ENCODE data around the gene FAM13A. TPM values are rescaled to one million over a fixed set of nuclear protein-coding genes. Genes with fewer than 3 reads are reported as not detected.
A peak's percentile ranks its signal among the peaks of the same experiment; 100 is the strongest.

The FAM13A gene
- total and polyA plus RNA-seq, 2 experiments from 2014 or later, result 23.3 to 43.8 TPM

DNA sequence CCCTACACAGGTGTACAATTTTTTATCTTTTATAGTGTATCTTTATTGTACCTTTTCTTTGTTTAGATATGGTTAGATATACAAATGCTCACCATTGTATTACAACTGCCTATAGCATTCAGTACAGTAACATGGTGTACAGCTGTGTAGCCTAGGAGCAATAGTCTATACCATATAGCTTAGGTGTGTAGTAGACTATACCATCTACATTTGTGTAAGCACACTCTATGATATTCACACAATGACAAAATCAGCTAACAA, 80.3 kb downstream of the FAM13A start:
- no peaks in the 10 kb centered on the region for H3K9me3 ChIP-seq (ENCODE audit: low read depth)
- no peaks in the 10 kb centered on the region for H3K27me3 ChIP-seq
- TF ChIP-seq, protein P1, sequence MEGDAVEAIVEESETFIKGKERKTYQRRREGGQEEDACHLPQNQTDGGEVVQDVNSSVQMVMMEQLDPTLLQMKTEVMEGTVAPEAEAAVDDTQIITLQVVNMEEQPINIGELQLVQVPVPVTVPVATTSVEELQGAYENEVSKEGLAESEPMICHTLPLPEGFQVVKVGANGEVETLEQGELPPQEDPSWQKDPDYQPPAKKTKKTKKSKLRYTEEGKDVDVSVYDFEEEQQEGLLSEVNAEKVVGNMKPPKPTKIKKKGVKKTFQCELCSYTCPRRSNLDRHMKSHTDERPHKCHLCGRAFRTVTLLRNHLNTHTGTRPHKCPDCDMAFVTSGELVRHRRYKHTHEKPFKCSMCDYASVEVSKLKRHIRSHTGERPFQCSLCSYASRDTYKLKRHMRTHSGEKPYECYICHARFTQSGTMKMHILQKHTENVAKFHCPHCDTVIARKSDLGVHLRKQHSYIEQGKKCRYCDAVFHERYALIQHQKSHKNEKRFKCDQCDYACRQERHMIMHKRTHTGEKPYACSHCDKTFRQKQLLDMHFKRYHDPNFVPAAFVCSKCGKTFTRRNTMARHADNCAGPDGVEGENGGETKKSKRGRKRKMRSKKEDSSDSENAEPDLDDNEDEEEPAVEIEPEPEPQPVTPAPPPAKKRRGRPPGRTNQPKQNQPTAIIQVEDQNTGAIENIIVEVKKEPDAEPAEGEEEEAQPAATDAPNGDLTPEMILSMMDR (IDR thresholded peaks at IDR 0.05; ENCODE audit: low read depth, low read length), result no peak
- no peaks in the 10 kb centered on the region for H3K36me3 ChIP-seq
- no peak overlapping the region for H3K27ac ChIP-seq
- DNase-seq (ENCODE audit: low read depth in 1 of 2, low spot score in 1 of 2), result no peak
- no peaks in the 10 kb centered on the region for H3K4me1 ChIP-seq (ENCODE audit: low read depth)
- no peak overlapping the region for H3K4me3 ChIP-seq

DNA sequence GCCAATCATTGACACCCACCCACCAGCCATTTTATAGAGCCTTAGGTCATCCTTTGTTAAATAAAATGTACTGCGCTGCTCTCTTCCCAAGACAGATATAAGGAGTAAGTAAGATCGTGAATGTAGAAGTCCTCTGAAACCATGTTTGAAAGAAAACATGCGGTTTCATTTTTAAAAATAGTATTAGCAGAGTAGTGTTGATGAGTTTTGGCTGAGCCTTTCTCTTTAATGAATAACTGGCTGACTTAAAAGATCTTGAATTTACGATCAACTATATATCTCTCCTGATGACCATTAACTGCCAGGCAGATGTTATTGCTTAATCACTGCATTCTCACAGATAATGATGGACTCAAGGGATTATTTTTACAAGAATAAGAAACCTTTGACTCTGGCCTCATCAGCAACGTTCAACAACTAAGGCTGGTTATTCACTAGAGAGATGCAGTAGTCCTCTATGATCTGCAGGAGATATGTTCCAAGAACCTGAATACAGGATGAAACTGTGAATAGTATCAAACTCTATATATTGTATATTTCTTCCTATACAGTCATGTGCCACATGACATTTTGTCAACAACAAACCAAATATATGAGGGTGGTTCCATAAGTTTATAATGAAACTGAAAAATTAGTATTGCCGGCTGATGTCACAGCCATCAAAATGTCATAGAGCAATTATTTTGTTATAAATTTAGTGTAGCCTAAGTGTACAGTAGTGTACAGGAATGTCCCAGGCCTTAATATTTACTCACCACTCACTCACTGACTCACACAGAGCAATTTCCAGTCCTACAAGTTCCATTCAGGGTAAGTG, 80.8 kb downstream of the FAM13A start:
- Histone ChIP-seq H3K9me3 (ENCODE audit: low read depth) (no peaks in the 10 kb centered on the region), H3K4me1 (ENCODE audit: low read depth) (no peaks in the 10 kb centered on the region), H3K36me3 (no peaks in the 10 kb centered on the region), H3K27me3 (no peaks in the 10 kb centered on the region), H3K27ac (no peak overlapping the region), H3K4me3 (no peak overlapping the region)
- TF ChIP-seq, protein P1 (IDR thresholded peaks at IDR 0.05; ENCODE audit: low read depth, low read length), result no peak
- DNase-seq (ENCODE audit: low read depth in 1 of 2, low spot score in 1 of 2), result peak in 1 of 2 donors; percentile 39

DNA sequence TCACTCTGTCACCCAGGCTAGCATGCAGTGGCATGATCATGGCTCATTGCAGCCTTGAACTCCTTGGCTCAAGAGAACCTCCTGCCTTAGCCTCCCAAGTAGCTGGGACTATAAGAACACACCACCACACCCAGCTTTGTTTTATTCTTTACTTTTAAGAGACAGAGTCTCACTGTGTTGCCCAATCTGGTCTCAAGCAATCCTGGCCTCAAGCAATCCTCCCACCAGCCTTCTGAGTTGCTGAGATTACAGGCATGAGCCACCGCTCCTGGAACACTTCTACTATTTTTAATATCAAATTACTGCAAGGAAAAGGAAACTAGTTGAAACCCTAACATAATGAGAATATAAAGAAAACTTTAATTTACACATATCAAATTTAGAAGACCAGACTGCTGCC, 85.4 kb downstream of the FAM13A start:
- Histone ChIP-seq H3K27me3 (no peaks in the 10 kb centered on the region), H3K4me1 (ENCODE audit: low read depth) (peaks cover 8% of the 10 kb centered on the region), H3K9me3 (ENCODE audit: low read depth) (no peaks in the 10 kb centered on the region), H3K4me3 (no peak overlapping the region), H3K36me3 (no peaks in the 10 kb centered on the region), H3K27ac (no peak overlapping the region)
- TF ChIP-seq, protein P1 (IDR thresholded peaks at IDR 0.05; ENCODE audit: low read depth, low read length), result no peak
- DNase-seq (ENCODE audit: low read depth in 1 of 2, low spot score in 1 of 2), result peak in 1 of 2 donors; percentile 67

DNA sequence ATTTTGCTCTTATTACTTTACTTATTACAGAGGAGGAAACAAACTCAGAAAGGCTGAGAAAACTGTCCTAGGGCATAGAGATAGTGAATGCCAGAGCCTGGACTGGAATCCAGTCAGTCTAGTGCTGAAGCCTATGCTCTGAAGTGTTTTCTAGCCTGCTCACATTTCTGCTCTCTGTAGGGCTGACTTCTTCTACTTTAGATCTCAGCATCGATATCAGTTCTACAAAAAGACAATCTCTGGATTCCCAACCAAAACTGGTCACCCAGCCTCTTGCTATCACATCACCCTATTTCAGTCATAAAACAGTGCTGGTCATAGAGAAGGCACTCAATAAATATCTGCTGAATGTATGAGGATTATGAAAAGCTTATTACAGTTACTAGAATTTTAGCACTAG, 87.2 kb downstream of the FAM13A start:
- no peaks in the 10 kb centered on the region for H3K36me3 ChIP-seq
- H3K4me1 ChIP-seq (ENCODE audit: low read depth), result peaks cover 8% of the 10 kb centered on the region
- no peaks in the 10 kb centered on the region for H3K9me3 ChIP-seq (ENCODE audit: low read depth)
- TF ChIP-seq, protein P1 (IDR thresholded peaks at IDR 0.05; ENCODE audit: low read depth, low read length), result no peak
- no peak overlapping the region for H3K4me3 ChIP-seq
- peak in 1 of 2 donors; percentile 41 for DNase-seq (ENCODE audit: low read depth in 1 of 2, low spot score in 1 of 2)
- H3K27ac ChIP-seq, result peak overlapping the region; percentile 80
- no peaks in the 10 kb centered on the region for H3K27me3 ChIP-seq

DNA sequence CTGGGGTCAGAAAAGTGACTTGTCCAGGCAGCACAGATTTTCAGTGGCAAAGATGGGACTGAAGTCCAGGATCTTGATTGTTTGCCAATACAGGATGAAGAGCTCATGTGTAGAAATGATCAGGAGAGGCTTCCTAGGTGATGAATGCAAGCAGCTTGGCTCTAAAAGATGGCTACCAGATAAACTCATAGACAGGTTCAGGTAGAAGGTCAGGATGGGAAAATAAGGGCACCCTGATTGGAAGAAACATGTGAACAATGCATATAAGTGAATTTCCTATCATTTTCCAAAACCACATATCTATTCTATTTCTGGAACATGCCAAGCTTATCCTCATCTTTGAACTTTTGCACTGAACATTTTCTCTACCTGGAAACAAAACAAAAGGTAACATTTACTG, 87.7 kb downstream of the FAM13A start:
- no peaks in the 10 kb centered on the region for H3K9me3 ChIP-seq (ENCODE audit: low read depth)
- no peak overlapping the region for H3K4me3 ChIP-seq
- H3K36me3 ChIP-seq, result no peaks in the 10 kb centered on the region
- H3K4me1 ChIP-seq (ENCODE audit: low read depth), result peaks cover 8% of the 10 kb centered on the region
- no peak for DNase-seq (ENCODE audit: low read depth in 1 of 2, low spot score in 1 of 2)
- peak overlapping the region; percentile 80 for H3K27ac ChIP-seq
- no peaks in the 10 kb centered on the region for H3K27me3 ChIP-seq
- TF ChIP-seq, protein P1 (IDR thresholded peaks at IDR 0.05; ENCODE audit: low read depth, low read length), result no peak

Data from cardiac muscle cell (in vitro differentiated cells and primary cell).